ENCODE data around the gene NOL11.
"Not testable (repeated sequence)": the region's sequence is repeated elsewhere in the genome, so short reads cannot be mapped to it uniquely, and the experiment has no call there.

NOL11 gene

GRCh38 chr17:67696347-67696746, 21.4 kb upstream of the NOL11 start:
- Mint-ChIP-seq H3K4me1 (ENCODE audit: low read depth) (no peaks in the 10 kb centered on the region), H3K4me3 (no peak overlapping the region), H3K27ac (no peak overlapping the region), H3K9me3 (no peaks in the 10 kb centered on the region), H3K36me3 (ENCODE audit: low read depth) (peaks cover 7% of the 10 kb centered on the region), H3K27me3 (no peaks in the 10 kb centered on the region)

- H3K27ac Mint-ChIP-seq, result no peak overlapping the region
- no peak overlapping the region for H3K4me3 Mint-ChIP-seq
- H3K27me3 Mint-ChIP-seq, result no peaks in the 10 kb centered on the region
- no peaks in the 10 kb centered on the region for H3K4me1 Mint-ChIP-seq (ENCODE audit: low read depth)
- no peaks in the 10 kb centered on the region for H3K9me3 Mint-ChIP-seq
- peaks cover 7% of the 10 kb centered on the region for H3K36me3 Mint-ChIP-seq (ENCODE audit: low read depth)
Observed at GRCh38 chr17:67696853-67697498, 20.8 kb upstream of the NOL11 start.

- H3K4me1 Mint-ChIP-seq (ENCODE audit: low read depth), result no peaks in the 10 kb centered on the region
- no peaks in the 10 kb centered on the region for H3K9me3 Mint-ChIP-seq
- H3K27ac Mint-ChIP-seq, result no peak overlapping the region
- H3K27me3 Mint-ChIP-seq, result no peaks in the 10 kb centered on the region
- H3K36me3 Mint-ChIP-seq (ENCODE audit: low read depth), result no peaks in the 10 kb centered on the region
- no peak overlapping the region for H3K4me3 Mint-ChIP-seq
Observed at GRCh38 chr17:67700037-67700724, 17.6 kb upstream of the NOL11 start.

GRCh38 chr17:67700725-67701119, 17.0 kb upstream of the NOL11 start:
- Mint-ChIP-seq H3K4me1 (ENCODE audit: low read depth) (no peaks in the 10 kb centered on the region), H3K9me3 (no peaks in the 10 kb centered on the region), H3K27me3 (no peaks in the 10 kb centered on the region), H3K4me3 (no peak overlapping the region), H3K36me3 (ENCODE audit: low read depth) (no peaks in the 10 kb centered on the region), H3K27ac (no peak overlapping the region)

GRCh38 chr17:67702861-67703260, 14.9 kb upstream of the NOL11 start:
- H3K36me3 Mint-ChIP-seq (ENCODE audit: low read depth); H3K4me3 Mint-ChIP-seq; H3K4me1 Mint-ChIP-seq (ENCODE audit: low read depth); H3K9me3 Mint-ChIP-seq; H3K27me3 Mint-ChIP-seq; H3K27ac Mint-ChIP-seq: not testable (repeated sequence)

- no peaks in the 10 kb centered on the region for H3K27me3 Mint-ChIP-seq
- H3K9me3 Mint-ChIP-seq, result no peaks in the 10 kb centered on the region
- no peak overlapping the region for H3K27ac Mint-ChIP-seq
- no peaks in the 10 kb centered on the region for H3K4me1 Mint-ChIP-seq (ENCODE audit: low read depth)
- no peak overlapping the region for H3K4me3 Mint-ChIP-seq
- H3K36me3 Mint-ChIP-seq (ENCODE audit: low read depth), result no peaks in the 10 kb centered on the region
Observed at GRCh38 chr17:67707442-67707841, 10.3 kb upstream of the NOL11 start.

GRCh38 chr17:67708378-67708777, 9.4 kb upstream of the NOL11 start:
- Mint-ChIP-seq H3K9me3 (no peaks in the 10 kb centered on the region), H3K36me3 (ENCODE audit: low read depth) (no peaks in the 10 kb centered on the region), H3K4me1 (ENCODE audit: low read depth) (no peaks in the 10 kb centered on the region), H3K4me3 (no peak overlapping the region), H3K27me3 (no peaks in the 10 kb centered on the region), H3K27ac (no peak overlapping the region)

GRCh38 chr17:67711916-67712315, 5.8 kb upstream of the NOL11 start:
- Mint-ChIP-seq H3K4me1 (ENCODE audit: low read depth) (peaks cover 6% of the 10 kb centered on the region), H3K27me3 (no peaks in the 10 kb centered on the region), H3K4me3 (no peak overlapping the region), H3K27ac (no peak overlapping the region), H3K36me3 (ENCODE audit: low read depth) (no peaks in the 10 kb centered on the region), H3K9me3 (no peaks in the 10 kb centered on the region)

- Mint-ChIP-seq H3K27me3 (no peaks in the 10 kb centered on the region), H3K4me3 (no peak overlapping the region), H3K9me3 (no peaks in the 10 kb centered on the region), H3K36me3 (ENCODE audit: low read depth) (no peaks in the 10 kb centered on the region), H3K4me1 (ENCODE audit: low read depth) (peaks cover 10% of the 10 kb centered on the region), H3K27ac (no peak overlapping the region)
Observed at GRCh38 chr17:67712375-67712774, 5.4 kb upstream of the NOL11 start.

GRCh38 chr17:67713169-67713568, 4.6 kb upstream of the NOL11 start:
- H3K27me3 Mint-ChIP-seq, result no peaks in the 10 kb centered on the region
- H3K36me3 Mint-ChIP-seq (ENCODE audit: low read depth), result no peaks in the 10 kb centered on the region
- no peaks in the 10 kb centered on the region for H3K9me3 Mint-ChIP-seq
- peaks cover 13% of the 10 kb centered on the region for H3K4me1 Mint-ChIP-seq (ENCODE audit: low read depth)
- no peak overlapping the region for H3K27ac Mint-ChIP-seq
- H3K4me3 Mint-ChIP-seq, result no peak overlapping the region

- Mint-ChIP-seq H3K27me3 (no peaks in the 10 kb centered on the region), H3K36me3 (ENCODE audit: low read depth) (peaks cover 15% of the 10 kb centered on the region), H3K4me3 (peak overlapping the region; percentile 99), H3K4me1 (ENCODE audit: low read depth) (peaks cover 29% of the 10 kb centered on the region), H3K9me3 (no peaks in the 10 kb centered on the region), H3K27ac (no peak overlapping the region)
Observed at GRCh38 chr17:67716405-67716798, 1.3 kb upstream of the NOL11 start.

GRCh38 chr17:67717192-67717623, 528 bp upstream of the NOL11 start:
- Mint-ChIP-seq H3K4me1 (ENCODE audit: low read depth) (peaks cover 36% of the 10 kb centered on the region), H3K27me3 (no peaks in the 10 kb centered on the region), H3K4me3 (peak overlapping the region; percentile 99), H3K36me3 (ENCODE audit: low read depth) (peaks cover 23% of the 10 kb centered on the region), H3K27ac (peak overlapping the region; percentile 99), H3K9me3 (no peaks in the 10 kb centered on the region)

- Mint-ChIP-seq H3K9me3 (no peaks in the 10 kb centered on the region), H3K4me1 (ENCODE audit: low read depth) (peaks cover 39% of the 10 kb centered on the region), H3K27me3 (no peaks in the 10 kb centered on the region), H3K4me3 (peak overlapping the region; percentile 99), H3K36me3 (ENCODE audit: low read depth) (peaks cover 32% of the 10 kb centered on the region), H3K27ac (peak overlapping the region; percentile 99)
Observed at GRCh38 chr17:67718325-67718941, 697 bp downstream of the NOL11 start.

GRCh38 chr17:67725373-67725791, 7.6 kb downstream of the NOL11 start:
- no peaks in the 10 kb centered on the region for H3K9me3 Mint-ChIP-seq
- H3K4me3 Mint-ChIP-seq, result no peak overlapping the region
- H3K27ac Mint-ChIP-seq, result peak overlapping the region; percentile 63
- H3K4me1 Mint-ChIP-seq (ENCODE audit: low read depth), result peaks cover 30% of the 10 kb centered on the region
- H3K36me3 Mint-ChIP-seq (ENCODE audit: low read depth), result peaks cover 88% of the 10 kb centered on the region
- H3K27me3 Mint-ChIP-seq, result no peaks in the 10 kb centered on the region

- H3K27me3 Mint-ChIP-seq, result no peaks in the 10 kb centered on the region
- H3K4me1 Mint-ChIP-seq (ENCODE audit: low read depth), result peaks cover 27% of the 10 kb centered on the region
- peaks cover 88% of the 10 kb centered on the region for H3K36me3 Mint-ChIP-seq (ENCODE audit: low read depth)
- H3K27ac Mint-ChIP-seq, result peak overlapping the region; percentile 63
- H3K9me3 Mint-ChIP-seq, result no peaks in the 10 kb centered on the region
- H3K4me3 Mint-ChIP-seq, result no peak overlapping the region
Observed at GRCh38 chr17:67725807-67726206, 8.1 kb downstream of the NOL11 start.
